Fibroblast of lung (primary cell): ENCODE data around the gene ABCA5.

ENCODE experiments used
- EZH2 ChIP-seq: IDR thresholded peaks from 2 replicates; pipeline ENCODE4 v1.5.1; 2012; ENCODE audit warnings: low read length, control low read depth, mild to moderate bottlenecking; ENCODE audit errors: missing control alignments
- TF ChIP-seq, protein P1 (sequence below), 2 donors: IDR thresholded peaks in 1 of 2; conservative IDR thresholded peaks in 1 of 2; 1 replicate in 1 of 2; 2 replicates in 1 of 2; pipeline ENCODE4 v1.5.1; 2011 to 2012; ENCODE audit warnings: low read length in 2 of 2, control low read depth in 1 of 2, inconsistent platforms in 1 of 2, low read depth in 1 of 2, mild to moderate bottlenecking in 1 of 2

DNA sequence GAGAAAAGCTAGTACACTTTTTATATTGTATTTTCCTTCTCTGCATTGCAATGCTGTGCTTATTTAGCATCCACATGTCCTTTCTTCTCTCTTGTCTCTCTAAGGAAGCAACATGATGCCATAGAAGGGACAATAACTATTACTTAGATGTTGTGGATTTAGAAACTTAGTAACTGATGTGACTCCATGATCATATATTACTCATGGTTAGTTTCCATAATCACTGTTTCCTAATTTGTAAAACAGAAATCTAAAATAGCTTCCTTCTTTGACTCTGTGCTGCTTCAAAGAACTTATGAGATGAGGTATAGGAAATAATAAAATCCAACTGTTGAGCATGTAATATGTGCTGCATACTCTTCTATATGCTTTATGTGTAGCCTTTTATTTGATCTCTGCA, 6.6 kb upstream of the ABCA5 start:
- TF ChIP-seq, protein P1, sequence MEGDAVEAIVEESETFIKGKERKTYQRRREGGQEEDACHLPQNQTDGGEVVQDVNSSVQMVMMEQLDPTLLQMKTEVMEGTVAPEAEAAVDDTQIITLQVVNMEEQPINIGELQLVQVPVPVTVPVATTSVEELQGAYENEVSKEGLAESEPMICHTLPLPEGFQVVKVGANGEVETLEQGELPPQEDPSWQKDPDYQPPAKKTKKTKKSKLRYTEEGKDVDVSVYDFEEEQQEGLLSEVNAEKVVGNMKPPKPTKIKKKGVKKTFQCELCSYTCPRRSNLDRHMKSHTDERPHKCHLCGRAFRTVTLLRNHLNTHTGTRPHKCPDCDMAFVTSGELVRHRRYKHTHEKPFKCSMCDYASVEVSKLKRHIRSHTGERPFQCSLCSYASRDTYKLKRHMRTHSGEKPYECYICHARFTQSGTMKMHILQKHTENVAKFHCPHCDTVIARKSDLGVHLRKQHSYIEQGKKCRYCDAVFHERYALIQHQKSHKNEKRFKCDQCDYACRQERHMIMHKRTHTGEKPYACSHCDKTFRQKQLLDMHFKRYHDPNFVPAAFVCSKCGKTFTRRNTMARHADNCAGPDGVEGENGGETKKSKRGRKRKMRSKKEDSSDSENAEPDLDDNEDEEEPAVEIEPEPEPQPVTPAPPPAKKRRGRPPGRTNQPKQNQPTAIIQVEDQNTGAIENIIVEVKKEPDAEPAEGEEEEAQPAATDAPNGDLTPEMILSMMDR (conservative IDR thresholded peaks at IDR 0.05 in 1 of 2, IDR thresholded peaks at IDR 0.05 in 1 of 2; ENCODE audit: low read depth in 1 of 2, low read length in 2 of 2): no peak
- TF ChIP-seq EZH2: no peak
